GM19397 (cell line): Measurements from ENCODE around the gene MINDY4.

Experiments used
- ATAC-seq: cut with Tn5 transposase; IDR thresholded peaks from one replicate; pipeline ENCODE4 v1.9.1; 2021; ENCODE audit warnings: mild to moderate bottlenecking, moderate library complexity; ENCODE audit not compliant: unreplicated experiment

The MINDY4 gene

GRCh38 chr7:30912731-30912985 lies 141.4 kb downstream of the MINDY4 start:
- no peak for ATAC-seq

GRCh38 chr7:30912986-30913811 lies 142.0 kb downstream of the MINDY4 start:
- no peak for ATAC-seq

GRCh38 chr7:30913821-30914515 lies 142.8 kb downstream of the MINDY4 start:
- ATAC-seq = no peak

DNA sequence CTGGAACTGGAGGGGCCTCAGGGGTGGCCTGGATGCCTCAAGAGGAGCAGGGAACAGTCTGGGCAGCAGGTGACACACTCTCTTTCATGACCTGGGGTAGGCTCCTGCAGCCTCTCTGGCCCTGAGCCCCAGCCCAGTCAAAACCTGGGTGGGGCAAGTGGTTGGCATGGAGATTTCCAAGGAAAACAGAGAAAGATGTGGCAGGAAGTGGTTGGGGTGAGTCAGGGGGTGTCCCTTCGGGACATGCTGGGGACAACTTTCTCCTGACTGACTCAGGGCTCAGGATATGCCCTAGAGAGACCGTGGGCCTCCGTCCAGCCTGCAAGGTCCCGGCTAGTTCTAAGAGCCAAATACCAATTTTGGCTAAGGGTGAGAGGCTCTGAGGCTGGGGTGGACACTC lies 143.4 kb downstream of the MINDY4 start:
- ATAC-seq = no peak

DNA sequence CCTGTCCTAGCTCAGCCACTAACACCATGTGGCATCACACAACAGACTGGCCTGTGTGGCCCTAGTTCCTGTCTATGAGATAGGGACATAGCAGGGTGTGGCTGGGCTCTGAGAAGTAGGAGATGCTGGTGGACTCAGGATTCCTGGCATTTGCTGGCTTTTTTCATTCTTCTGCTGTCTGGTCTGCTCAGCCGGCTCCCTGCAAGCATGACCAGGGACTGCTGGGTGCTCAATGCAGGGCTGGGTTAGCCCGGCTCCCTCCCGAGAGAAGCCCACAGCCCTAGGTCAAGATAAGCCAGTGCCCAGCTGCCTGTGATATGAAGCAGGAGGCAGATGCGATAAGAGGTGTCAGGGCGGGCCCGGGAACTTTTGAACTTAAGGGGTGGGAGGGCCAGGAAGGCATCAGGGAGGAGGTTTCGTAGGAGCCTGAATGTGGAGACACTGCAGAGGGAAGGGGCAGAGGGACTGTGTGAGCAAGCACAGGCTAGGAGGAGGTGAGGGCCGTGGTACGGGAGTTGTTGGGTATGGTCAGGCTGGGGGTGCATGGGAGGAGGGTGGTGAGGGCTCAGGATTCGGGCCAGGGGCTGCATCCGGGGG lies 143.9 kb downstream of the MINDY4 start:
- ATAC-seq = no peak

DNA sequence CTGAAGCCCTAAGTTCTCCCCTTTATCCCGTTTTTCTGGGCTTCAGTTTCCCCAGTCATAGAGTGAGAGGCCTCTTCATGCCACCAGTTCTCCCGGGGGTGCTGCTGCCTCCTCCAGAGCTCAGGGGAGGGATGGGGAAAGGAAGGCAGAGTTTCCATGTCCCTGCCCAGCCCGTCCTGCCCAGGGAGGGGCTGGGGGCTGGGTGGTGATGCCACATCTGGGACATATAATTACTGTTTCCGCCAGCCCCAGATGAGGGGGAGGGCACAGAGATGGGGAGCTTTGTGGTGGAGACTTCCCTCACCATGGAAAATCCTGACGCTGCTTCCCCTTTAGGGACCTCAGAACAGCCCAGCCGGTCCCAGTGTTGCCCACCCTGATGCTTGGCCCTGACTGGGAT lies 144.5 kb downstream of the MINDY4 start:
- no peak for ATAC-seq

- no peak for ATAC-seq
These were observed 145.0 kb downstream of the MINDY4 start for GRCh38 chr7:30916255-30916654.

DNA sequence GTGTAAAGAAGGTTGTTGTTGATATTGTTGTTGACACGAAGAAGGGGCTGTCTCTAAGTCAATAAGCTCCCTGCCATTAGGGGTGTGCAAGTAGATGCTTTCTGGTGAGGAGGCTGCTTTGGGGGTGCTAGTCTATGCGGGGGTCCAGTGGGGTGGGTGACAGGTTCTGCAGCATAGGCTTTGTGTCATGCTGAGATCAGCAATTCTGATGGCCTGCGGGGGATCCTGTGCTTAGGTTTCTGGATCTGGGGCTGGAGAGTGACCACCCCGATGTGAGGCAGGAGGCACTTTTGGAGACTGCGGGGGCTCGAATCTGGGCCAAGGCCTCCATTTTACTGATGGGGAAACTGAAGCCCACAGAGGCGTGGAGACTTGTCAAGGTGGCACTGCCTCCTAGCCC lies 145.6 kb downstream of the MINDY4 start:
- ATAC-seq = no peak

- ATAC-seq = no peak
These were observed 146.1 kb downstream of the MINDY4 start for GRCh38 chr7:30917216-30917893.

DNA sequence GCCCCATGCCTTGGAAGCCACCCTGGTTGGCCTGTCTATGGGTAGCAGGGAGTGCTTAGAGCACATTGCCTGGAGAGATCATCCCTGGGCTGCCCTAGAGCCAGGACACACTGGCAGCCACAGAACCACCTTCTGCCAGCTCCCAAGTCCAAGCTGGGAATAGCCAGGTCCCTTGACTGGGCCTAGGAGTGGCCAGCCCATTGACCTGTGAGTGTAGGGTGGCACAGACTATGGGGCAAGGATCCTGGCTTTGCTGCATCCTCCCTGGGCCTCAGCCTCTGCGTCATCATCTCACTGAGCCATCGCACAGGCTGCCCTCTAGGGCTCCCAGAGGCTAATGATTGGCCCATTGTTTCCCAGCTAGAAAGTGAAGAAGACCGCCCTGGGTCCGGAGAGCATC lies 147.5 kb downstream of the MINDY4 start:
- ATAC-seq = no peak

DNA sequence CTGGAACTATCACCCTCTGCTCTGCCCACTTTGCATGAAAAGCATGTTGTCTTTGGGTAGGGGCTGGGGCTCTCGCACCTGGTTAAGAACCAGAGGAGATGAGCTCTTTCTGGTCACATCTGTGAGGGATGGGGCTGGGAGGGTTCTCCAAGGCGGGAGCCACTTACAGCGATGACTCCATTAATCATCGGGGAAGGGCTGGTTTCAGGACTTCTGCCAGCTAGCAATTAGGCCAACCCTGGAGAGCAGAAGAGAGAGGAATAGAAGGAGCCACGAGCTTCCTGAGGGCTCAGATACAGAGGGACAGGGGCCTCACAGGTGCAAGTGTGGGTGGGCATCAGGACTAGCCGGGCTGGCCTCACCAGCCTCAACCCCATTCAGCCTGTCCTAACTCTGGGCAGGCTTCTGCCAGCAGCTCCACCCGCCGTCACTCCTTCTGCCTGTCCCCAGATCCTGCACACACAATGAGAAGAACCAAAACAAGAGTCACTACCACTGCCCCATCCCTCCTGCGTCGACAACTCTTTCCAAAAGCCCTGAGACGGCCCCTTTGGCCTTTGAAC lies 148.9 kb downstream of the MINDY4 start:
- no peak for ATAC-seq

DNA sequence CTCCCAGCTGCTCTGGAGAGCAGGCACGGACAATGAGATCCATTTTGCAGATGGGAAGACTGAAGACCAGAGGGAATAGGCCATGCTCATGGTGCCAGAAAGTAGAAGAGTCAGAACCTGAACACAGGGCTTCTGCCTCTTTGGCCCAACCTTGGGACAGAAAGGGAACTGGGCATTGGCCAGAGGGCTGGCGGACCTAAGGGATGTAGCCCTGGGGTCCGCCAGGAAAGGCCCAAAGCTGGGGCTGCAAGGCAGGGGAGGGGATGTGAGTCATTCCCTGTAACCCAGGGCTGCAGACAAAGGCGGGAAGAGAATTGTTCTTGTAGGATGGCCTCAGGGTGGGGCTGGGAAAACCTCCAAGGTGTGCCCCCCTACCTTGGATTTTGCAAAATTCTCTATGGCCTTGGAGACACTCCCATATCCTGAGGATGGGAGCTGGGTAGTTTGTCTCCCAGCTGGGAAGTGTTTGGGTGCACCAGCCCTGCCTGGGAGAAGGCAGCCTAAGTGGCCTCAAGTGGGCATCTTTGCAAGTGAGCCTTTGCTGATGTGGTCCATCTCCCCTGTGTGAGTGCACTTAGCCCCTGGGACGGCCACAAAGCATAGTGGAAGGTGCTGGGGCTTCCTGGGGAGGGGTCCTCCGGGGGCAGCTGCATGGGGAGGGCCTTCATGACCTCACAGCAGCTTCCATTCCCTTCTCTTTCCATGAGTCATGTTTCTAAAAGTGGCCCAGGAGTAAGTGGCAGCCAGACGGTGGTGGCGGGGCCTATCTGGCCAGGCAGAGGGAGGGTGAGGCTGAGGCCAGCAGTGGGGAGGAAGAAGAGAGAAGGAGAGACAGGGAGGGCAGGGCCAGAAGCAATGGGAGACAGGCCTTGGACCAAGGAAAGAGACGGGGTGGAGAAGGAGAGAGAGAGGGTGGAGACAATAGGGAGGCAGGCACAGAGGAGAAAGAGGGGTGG lies 149.6 kb downstream of the MINDY4 start:
- ATAC-seq = no peak

DNA sequence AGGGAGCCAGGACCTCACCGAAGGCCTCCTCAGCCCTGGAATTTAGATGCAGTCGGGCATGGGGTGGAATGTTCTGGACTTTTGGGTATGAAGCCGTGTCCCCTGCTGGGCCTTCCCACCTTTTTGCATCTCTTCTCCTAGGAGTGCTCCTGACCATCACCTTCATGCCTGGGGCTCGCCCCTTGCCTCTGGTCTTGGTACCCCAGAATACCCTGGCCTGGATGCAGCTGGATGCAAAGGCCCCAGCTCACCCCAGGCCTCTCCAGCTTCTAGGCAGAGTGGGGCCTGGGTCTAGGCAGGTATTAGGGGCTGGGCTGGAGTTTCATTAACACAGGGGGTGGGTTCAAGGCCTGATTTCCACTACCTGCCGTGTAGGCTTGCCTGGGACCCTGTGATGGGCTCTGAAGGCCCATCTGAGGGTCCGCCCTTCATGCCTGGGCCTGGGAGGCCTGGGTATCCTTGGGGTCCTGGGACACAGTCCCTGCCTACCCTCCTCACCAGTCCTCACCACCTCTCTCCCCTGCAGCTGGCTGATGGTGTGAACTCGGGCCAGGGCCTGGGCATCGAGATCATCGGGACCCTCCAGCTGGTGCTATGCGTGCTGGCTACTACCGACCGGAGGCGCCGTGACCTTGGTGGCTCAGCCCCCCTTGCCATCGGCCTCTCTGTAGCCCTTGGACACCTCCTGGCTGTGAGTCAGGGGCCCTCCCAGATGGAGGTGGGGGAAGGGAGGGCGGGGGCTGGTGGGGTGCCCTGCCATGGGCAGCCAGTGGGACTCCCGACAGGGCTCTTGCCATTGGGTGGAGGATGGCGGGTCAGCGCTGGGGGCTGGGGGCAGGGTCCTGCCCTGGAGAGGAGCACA lies 150.6 kb downstream of the MINDY4 start:
- ATAC-seq = no peak

- no peak for ATAC-seq
These were observed 151.4 kb downstream of the MINDY4 start for GRCh38 chr7:30922596-30922995.

GRCh38 chr7:30923009-30923773 lies 152.0 kb downstream of the MINDY4 start:
- no peak for ATAC-seq

DNA sequence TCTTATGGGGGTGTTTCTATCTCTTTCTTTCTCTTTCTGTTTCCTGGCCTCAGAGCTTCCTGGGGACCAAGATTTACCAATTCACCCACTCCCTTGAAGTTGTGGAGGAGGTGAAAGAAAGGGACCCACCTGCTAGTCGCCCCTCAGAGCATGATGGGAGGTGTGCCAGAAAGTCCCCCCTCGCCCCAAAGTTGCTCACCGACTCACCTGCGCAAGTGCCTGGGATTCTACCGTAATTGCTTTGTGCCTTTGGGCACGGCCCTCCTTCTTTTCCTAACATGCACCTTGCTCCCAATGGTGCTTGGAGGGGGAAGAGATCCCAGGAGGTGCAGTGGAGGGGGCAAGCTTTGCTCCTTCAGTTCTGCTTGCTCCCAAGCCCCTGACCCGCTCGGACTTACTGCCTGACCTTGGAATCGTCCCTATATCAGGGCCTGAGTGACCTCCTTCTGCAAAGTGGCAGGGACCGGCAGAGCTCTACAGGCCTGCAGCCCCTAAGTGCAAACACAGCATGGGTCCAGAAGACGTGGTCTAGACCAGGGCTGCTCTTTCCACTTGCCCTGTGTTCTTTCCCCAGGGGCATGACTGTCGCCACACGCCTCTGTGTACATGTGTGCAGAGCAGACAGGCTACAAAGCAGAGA lies 152.7 kb downstream of the MINDY4 start:
- ATAC-seq = no peak

DNA sequence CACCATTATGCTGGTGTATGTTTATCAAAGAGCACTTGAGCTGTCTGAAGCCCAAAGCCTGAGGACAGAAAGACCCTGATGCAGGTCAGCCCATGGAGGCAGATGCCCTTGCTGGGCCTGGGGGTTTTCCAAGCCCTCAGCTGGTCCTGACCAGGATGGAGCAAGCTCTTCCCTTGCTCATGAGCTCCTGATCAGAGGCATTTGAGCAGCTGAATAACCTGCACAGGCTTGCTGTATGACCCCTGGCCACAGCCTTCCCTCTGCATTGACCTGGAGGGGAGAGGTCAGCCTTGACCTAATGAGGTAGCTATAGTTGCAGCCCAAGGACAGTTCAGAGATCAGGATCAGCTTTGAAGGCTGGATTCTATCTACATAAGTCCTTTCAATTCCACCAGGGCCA lies 153.4 kb downstream of the MINDY4 start:
- ATAC-seq = no peak

DNA sequence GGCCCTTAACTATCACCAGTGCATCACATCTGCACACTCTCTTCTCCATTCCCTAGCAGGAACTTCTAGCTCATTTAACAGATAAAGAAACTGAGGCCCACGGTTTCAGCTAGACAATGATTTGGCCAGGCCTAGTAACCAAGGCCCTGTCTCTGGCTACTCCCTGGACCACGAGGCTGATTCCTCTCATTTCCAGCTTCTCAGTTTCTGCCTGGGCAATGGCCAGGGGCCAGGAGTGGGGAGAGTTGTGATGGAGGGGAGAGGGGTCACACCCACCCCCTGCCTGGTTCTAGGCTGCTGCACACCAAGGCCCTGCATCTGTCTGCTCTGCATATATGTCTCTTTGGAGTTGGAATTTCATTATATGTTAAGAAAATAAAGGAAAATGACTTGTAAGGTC lies 153.9 kb downstream of the MINDY4 start:
- no peak for ATAC-seq
